MG63 (cell line): ENCODE results near the gene FER1L5. TPM values are rescaled to one million over a fixed set of nuclear protein-coding genes. Genes with fewer than 3 reads are reported as not detected.

Experiments
- DNase-seq: peaks from one replicate; pipeline ENCODE4 v3.0.0-alpha.2; 2020
- H3K27me3 ChIP-seq: fragments of 250-450 bp; sonication (Bioruptor Pico); 2 replicates; pipeline ENCODE4 v1.5.1; 2020; ENCODE audit warnings: mild to moderate bottlenecking, moderate library complexity
- H3K36me3 ChIP-seq: fragments of 250-450 bp; sonication (Bioruptor Pico); 2 replicates; pipeline ENCODE4 v1.5.1; 2020; ENCODE audit warnings: mild to moderate bottlenecking, moderate library complexity
- H3K4me3 ChIP-seq: fragments of 250-450 bp; sonication (Bioruptor Pico); 2 replicates; pipeline ENCODE4 v1.5.1; 2020; ENCODE audit warnings: mild to moderate bottlenecking, moderate library complexity
- H3K9me3 ChIP-seq: fragments of 250-450 bp; sonication (Bioruptor Pico); 2 replicates; pipeline ENCODE4 v1.5.1; 2020; ENCODE audit warnings: mild to moderate bottlenecking, moderate library complexity
- total RNA-seq: library from RNA; depleted of rRNA; stranded (reverse); fragments of >200 nt; shearing (Covaris generic); gene quantifications from 2 replicates; pipeline ENCODE4 v1.2.3, GENCODE V29; 2014; ENCODE audit warnings: low replicate concordance; rRNA removed

FER1L5 gene
- total RNA-seq, result not detected in 2 replicates

GRCh38 chr2:96642564-96643360, at the start of gene FER1L5:
TSS of gene FER1L5 (plus strand) at chr2:96642764. CDS start at chr2:96642837, 73 bp downstream.
- DNase-seq, result no peak
- H3K4me3 ChIP-seq, result no peak within 1 kb of the TSS

GRCh38 chr2:96594282-96594681, 48.3 kb upstream of the FER1L5 start:
- H3K27me3 ChIP-seq, result no peaks in the 10 kb centered on the region
- H3K4me3 ChIP-seq, result no peak overlapping the region
- no peaks in the 10 kb centered on the region for H3K9me3 ChIP-seq
- H3K36me3 ChIP-seq, result peaks cover 70% of the 10 kb centered on the region
- DNase-seq, result no peak

More at GRCh38 chr2:96642564-96643360, at the start of gene FER1L5:
- Histone ChIP-seq H3K27me3 (no peaks in the 10 kb centered on the region), H3K36me3 (no peaks in the 10 kb centered on the region), H3K9me3 (no peaks in the 10 kb centered on the region)

GRCh38 chr2:96594691-96595152, 47.8 kb upstream of the FER1L5 start:
- peaks cover 71% of the 10 kb centered on the region for H3K36me3 ChIP-seq

GRCh38 chr2:96596596-96596995, 46.0 kb upstream of the FER1L5 start:
- Histone ChIP-seq H3K36me3 (peaks cover 82% of the 10 kb centered on the region), H3K9me3 (no peaks in the 10 kb centered on the region)
- no peak for DNase-seq

More at GRCh38 chr2:96594691-96595152, 47.8 kb upstream of the FER1L5 start:
- no peak for DNase-seq
- H3K4me3 ChIP-seq, result no peak overlapping the region
- no peaks in the 10 kb centered on the region for H3K27me3 ChIP-seq
- H3K9me3 ChIP-seq, result no peaks in the 10 kb centered on the region

GRCh38 chr2:96599941-96600340, 42.6 kb upstream of the FER1L5 start:
- H3K36me3 ChIP-seq, result peaks cover 87% of the 10 kb centered on the region

More at GRCh38 chr2:96596596-96596995, 46.0 kb upstream of the FER1L5 start:
- Histone ChIP-seq H3K4me3 (no peak overlapping the region), H3K27me3 (no peaks in the 10 kb centered on the region)

GRCh38 chr2:96601382-96602292, 40.9 kb upstream of the FER1L5 start:
- H3K36me3 ChIP-seq, result peaks cover 90% of the 10 kb centered on the region

More at GRCh38 chr2:96599941-96600340, 42.6 kb upstream of the FER1L5 start:
- Histone ChIP-seq H3K4me3 (no peak overlapping the region), H3K9me3 (no peaks in the 10 kb centered on the region), H3K27me3 (no peaks in the 10 kb centered on the region)
- DNase-seq, result no peak

GRCh38 chr2:96602330-96602823, 40.2 kb upstream of the FER1L5 start:
- peaks cover 92% of the 10 kb centered on the region for H3K36me3 ChIP-seq
- DNase-seq, result no peak
- no peaks in the 10 kb centered on the region; the same call in 1 of the 2 replicates for H3K9me3 ChIP-seq
- H3K27me3 ChIP-seq, result no peaks in the 10 kb centered on the region
- no peak overlapping the region for H3K4me3 ChIP-seq

More at GRCh38 chr2:96601382-96602292, 40.9 kb upstream of the FER1L5 start:
- no peak for DNase-seq
- Histone ChIP-seq H3K9me3 (no peaks in the 10 kb centered on the region), H3K27me3 (no peaks in the 10 kb centered on the region), H3K4me3 (no peak overlapping the region)

GRCh38 chr2:96604104-96604503, 38.5 kb upstream of the FER1L5 start:
- Histone ChIP-seq H3K27me3 (no peaks in the 10 kb centered on the region), H3K36me3 (peaks cover 94% of the 10 kb centered on the region), H3K9me3 (no peaks in the 10 kb centered on the region; the same call in 1 of the 2 replicates), H3K4me3 (no peak overlapping the region)
- no peak for DNase-seq

- no peaks in the 10 kb centered on the region for H3K27me3 ChIP-seq
- peaks cover 90% of the 10 kb centered on the region for H3K36me3 ChIP-seq
- no peak overlapping the region for H3K4me3 ChIP-seq
- DNase-seq, result peak; percentile 55
- H3K9me3 ChIP-seq, result no peaks in the 10 kb centered on the region; the same call in 1 of the 2 replicates
Observed at GRCh38 chr2:96608469-96609455, 33.8 kb upstream of the FER1L5 start.

GRCh38 chr2:96616128-96616527, 26.4 kb upstream of the FER1L5 start:
- Histone ChIP-seq H3K4me3 (no peak overlapping the region), H3K27me3 (no peaks in the 10 kb centered on the region), H3K36me3 (peaks cover 66% of the 10 kb centered on the region), H3K9me3 (no peaks in the 10 kb centered on the region)
- DNase-seq, result no peak

- H3K4me3 ChIP-seq, result no peak overlapping the region
- no peaks in the 10 kb centered on the region for H3K27me3 ChIP-seq
- DNase-seq, result no peak
- H3K9me3 ChIP-seq, result no peaks in the 10 kb centered on the region
- peaks cover 62% of the 10 kb centered on the region for H3K36me3 ChIP-seq
Observed at GRCh38 chr2:96616535-96616934, 26.0 kb upstream of the FER1L5 start.

- Histone ChIP-seq H3K4me3 (no peak overlapping the region), H3K36me3 (peaks cover 60% of the 10 kb centered on the region), H3K9me3 (no peaks in the 10 kb centered on the region), H3K27me3 (no peaks in the 10 kb centered on the region)
- DNase-seq, result no peak
Observed at GRCh38 chr2:96617012-96617411, 25.6 kb upstream of the FER1L5 start.

GRCh38 chr2:96618596-96619283, 23.8 kb upstream of the FER1L5 start:
- Histone ChIP-seq H3K27me3 (no peaks in the 10 kb centered on the region), H3K9me3 (no peaks in the 10 kb centered on the region), H3K4me3 (no peak overlapping the region), H3K36me3 (peaks cover 57% of the 10 kb centered on the region)
- DNase-seq, result no peak

- Histone ChIP-seq H3K9me3 (no peaks in the 10 kb centered on the region), H3K36me3 (peaks cover 50% of the 10 kb centered on the region), H3K27me3 (no peaks in the 10 kb centered on the region)
Observed at GRCh38 chr2:96622544-96622943, 20.0 kb upstream of the FER1L5 start.

GRCh38 chr2:96623116-96623515, 19.4 kb upstream of the FER1L5 start:
- H3K4me3 ChIP-seq, result no peak overlapping the region
- no peaks in the 10 kb centered on the region for H3K9me3 ChIP-seq
- H3K36me3 ChIP-seq, result peaks cover 55% of the 10 kb centered on the region
- H3K27me3 ChIP-seq, result no peaks in the 10 kb centered on the region
- DNase-seq, result no peak

More at GRCh38 chr2:96622544-96622943, 20.0 kb upstream of the FER1L5 start:
- DNase-seq, result no peak
- H3K4me3 ChIP-seq, result no peak overlapping the region
